Measurements from ENCODE around the gene COL13A1.

The COL13A1 gene

DNA sequence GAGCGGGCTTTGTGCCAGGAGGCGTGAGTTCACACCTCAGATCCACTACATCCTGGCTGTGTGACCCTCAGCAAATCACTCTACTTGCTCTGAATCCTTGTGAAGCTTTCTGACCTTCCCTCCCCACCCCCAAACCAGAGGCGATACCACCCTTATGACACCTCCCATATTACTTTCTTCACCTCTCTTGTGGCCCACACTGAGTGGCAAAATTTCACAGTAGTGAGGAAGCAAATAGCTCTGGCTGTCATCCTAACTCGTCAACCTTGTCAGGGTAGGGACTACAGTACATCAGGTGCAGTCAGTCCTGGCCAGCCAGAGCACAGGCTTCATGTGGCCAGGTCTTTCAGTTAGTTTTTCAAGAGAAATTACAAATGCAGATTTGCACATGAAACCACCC, 19.1 kb downstream of the COL13A1 start:
- DNase-seq (ENCODE audit: low spot score): no peak

DNA sequence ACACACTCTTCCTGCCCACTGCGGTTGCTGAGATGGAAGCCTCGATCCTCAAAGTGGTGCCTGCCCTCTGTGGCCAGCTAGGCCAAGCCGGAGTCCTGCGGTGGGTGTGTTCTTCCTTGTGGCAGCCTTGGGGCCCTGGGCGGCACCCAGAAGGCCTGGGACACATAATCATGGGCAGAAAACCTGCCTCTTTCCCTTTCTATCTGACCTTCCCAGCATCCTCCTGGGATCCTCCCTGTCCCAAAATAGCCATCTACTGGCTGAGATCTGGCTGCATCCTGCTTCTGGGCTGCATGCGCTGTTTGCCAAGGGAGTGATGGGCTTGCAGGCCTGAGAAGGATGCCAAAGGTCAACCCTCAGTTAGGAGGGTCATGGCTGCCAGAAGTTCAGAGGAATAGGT, 23.9 kb downstream of the COL13A1 start:
- DNase-seq (ENCODE audit: low spot score): peak; percentile 32

DNA sequence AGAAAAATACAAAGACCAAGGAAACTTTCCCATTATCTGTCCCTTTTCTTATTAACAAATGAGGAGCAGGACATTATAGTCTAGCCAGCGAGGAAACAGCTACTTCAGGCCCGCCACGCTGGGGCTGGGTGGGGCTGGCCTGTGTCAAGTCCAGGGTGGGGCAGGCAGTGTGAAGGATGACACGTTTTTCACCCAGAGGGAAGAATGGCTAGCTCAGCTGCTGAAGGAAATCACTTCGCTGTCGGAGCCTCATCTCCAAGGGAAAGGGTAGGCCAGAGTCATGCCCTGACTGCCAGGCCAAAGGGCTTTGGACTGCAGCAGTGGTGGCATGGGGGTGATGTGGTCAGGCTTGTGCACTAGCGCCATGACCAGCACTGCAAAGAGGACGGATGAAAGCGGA, 24.4 kb downstream of the COL13A1 start:
- no peak for DNase-seq (ENCODE audit: low spot score)

DNA sequence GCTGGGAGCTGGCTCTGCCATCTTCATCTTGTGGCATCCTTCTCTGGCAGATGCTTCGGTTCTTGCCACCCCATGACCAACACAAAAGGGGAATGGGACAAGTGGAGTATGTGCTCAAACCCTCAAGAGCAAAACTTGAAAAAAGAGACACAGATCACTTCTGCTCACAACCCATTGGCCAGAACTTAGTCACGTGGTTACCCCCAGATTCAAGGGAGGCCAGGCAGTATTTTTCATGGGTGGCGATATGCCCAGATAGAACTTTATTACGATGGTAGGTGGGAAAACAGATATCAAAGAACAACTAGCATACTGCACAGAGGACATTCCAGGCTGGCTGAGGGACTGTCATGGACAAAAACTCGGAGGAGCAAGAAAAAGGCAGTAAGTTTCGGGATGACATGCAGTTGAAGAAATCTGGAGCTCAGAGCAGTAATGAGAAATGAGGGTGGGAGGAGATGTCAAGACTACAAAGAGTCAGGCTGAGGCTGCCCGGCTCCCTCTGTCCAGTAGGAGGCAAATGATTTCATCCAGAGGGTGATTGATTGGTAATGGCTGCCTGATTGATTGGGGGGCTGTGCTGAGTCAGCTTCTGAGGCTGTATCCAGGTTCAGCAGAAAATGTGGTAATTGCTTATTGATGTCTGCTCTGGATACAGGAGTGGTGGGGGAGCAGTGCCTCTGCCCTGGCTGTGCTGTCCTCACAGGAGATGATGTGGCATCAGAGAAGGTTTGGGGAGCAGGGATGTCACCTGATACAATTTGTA, 25.3 kb downstream of the COL13A1 start:
- DNase-seq (ENCODE audit: low spot score): no peak

DNA sequence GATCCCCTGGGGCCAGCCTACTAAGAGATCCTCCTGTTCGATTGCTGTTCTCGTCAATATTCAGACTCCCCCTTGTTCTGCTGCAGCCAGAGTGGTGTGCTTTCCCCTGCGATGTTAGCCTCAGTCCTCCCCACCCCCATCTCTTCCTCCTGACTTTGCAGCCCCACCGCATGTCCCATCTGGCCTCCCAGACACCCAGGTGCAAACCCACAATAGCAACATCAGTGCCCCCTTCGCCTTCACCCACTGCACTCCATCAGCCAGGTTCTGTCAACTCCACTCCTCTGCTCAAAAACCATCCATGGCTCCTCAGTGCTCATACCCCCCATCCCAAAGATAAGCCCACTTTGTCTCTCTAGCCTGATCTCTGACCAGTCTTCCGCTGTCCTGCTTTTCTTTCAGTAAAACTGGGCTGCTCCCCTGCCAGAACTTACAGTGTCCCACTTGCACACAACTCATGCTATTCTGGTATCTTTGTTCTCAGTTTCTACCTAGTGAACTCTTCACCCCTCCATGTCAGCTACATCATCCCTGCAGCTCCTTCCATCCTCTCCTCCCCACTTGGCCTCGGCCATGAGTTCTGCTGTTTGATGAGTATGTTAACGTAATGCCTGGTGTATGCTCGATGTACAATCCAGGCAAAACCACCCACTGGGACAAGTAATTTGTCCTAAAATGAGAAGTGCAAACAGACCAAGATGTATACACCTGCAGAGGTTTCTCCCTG, 26.6 kb downstream of the COL13A1 start:
- no peak for DNase-seq (ENCODE audit: low spot score)

DNA sequence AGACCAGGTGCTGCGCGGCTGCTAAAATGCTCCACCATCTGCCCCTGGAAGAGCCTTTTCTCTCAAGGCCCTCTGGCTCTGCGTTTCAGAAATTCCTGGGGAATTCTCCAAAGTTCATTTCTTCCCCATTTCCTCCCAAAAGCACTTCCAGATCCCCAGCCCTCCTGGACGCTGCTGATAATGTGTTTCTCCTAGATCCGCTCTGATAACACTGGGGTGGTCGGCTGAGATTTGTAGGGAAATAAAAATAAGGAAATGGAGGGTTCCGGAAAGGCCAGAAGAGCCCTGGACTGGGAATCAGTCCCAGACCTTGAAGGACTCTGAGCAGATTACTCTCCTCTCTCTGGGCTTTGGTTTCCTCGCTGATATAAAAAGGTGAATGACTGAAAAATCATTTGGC, 28.1 kb downstream of the COL13A1 start:
- no peak for DNase-seq (ENCODE audit: low spot score)

DNA sequence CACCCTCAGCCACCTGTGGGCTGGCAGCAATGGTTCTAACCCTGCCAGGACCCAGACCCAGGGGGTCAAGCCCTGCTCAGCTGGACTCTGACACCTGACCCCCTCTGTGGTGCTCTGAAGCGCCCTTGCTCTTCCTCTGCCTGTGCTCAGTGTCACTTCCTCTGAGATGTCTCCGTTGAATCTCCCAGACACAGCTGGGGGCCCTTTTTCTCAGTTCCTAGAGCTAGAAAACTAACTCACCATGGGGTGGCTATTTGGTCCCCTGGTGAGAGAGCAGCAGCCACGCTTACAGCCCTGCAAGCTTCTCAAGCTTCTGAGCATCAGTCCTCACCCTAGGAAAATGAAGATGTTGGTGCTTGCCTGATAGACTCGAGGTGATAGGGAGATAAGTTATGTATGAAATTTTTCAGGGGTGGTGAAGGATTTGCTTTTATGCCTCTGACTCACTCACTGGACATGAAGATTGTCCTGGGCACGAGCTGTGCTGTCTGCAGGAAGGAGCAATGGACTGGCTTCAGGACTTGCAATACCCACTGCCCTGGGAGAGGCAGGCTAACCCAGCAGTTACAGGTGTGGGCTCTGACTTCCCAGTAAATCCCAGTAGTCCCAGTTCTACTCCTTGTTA, 29.6 kb downstream of the COL13A1 start:
- no peak for DNase-seq (ENCODE audit: low spot score)

DNA sequence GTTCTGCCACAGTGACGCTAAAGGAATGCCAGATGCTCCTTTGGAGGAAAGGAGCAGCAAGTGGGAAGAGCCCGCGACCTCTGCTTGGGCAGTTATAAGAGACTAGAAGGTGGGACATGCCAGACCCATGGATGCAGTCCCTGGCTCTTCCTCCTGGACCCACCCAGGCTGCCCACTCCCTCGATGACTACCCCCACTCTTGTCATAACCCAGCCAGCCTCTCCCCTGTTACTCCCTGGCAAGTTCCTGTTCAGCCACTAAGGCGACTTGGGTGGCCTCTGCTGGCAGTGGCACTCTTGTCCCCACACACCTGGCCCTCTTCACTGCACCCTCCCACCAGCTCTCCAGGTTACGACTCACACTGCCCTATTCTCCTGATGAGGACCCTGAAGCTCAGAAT, 33.5 kb downstream of the COL13A1 start:
- DNase-seq (ENCODE audit: low spot score): no peak

DNA sequence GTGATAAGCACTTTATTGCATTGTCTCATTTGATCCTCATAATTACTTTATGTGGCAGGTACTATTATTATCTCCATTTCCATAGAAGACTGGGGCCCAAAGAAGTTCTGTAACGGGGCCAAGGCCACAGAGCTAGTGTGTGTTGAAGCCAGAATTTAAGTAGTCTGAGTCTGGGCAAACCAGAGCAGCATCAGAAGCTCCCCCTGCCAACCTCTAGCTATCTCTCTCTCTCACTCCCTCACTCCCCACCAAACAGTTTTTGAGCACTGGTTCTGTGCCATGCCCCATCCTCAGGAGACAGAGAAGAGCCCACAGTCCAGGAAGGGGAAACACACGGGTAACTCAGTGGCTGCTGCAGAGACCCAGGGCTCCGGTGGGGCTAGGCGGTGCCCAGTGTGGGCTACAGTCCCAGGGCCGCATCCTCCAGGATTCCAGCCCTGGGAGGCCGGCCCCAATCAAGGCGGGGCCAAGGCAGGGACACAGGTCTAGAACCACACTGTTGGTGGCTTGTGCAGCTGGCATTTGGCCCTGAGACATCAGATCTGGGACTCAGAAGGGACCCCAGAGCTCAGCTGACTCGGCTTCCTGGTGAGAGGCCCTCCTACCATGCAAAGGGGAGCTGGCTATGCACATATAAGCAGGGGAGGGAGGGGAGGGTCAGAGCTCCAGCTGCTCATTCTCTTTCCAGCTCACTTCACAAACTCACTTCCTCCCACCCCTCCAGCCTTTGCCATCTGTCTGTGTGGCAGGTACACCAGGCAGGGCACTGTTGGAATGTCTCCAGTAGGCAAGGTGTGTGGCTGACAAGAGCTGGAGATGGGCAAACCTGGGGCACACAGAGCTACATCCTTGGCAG, 34.4 kb downstream of the COL13A1 start:
- no peak for DNase-seq (ENCODE audit: low spot score)

DNA sequence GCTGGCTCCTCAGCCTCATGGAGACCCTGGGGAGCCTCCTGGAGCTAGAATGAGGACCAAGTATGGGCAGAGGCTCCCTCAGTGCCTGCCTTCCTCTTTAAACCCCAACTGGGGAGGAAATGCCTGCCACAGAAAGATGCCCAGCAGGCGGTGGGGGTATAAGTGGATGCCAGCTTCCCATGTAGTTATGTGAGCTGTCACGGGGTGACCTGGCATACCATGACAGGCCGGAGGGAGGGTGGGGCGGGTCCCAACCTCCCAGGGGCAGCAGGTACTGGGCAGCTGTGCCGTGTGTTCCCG, 35.0 kb downstream of the COL13A1 start:
- DNase-seq (ENCODE audit: low spot score): no peak

DNA sequence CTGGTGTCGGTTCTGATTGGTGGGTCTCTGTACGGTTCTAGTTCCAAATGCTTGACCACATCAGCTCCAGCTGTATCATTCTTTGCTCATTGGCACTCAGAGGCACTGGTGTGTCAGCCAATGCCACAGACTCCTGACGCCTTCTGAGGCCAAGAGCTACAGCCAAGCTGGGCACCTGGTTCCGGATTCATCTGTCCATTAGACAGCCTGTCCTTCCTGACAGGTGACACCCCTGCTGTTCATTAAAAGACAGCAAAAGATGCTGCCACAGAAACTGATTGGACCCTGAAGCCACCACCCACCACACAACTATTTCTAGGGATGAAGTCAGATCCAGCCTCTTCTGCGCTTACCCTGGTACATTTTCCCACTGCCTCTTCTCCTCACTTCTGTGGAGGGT, 35.6 kb downstream of the COL13A1 start:
- DNase-seq (ENCODE audit: low spot score): no peak

DNA sequence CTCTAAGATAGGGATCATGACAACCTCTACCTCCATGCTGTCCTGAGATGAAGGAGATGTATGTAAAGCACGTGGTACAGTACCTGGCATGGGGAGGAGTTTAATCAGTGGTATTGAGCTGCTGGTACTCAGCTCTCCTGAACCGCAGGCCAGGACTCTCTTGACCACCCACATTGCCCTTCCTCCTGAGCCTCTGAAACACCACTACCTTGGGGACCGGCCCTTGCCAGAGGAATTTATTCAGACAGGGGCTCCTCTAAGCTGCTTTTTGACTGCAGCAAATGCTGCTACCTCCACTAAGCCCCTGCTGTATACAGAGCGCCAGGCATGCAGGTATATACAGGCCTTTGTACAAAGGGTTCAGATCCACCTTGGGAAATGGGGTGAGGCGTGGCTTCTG, 36.7 kb downstream of the COL13A1 start:
- no peak for DNase-seq (ENCODE audit: low spot score)

DNA sequence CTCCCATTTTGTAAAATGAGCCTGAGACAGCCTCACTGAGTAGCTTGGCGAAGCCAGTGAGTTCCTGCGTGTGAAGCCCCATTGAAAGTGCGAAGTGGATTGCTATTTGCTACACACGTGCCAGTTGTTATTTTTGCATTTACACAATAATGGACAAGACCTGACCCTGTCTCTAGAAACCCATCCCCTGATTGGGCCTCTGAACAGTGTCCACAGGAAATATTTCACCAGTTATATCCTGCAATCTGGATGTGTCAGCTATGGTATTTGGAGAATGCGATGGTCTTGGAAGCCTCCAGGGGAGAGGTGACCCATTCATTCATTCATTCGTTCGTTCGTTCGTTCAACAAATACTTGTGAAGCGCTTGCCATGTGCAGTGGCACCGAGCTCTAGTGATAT, 37.1 kb downstream of the COL13A1 start:
- peak; percentile 83 for DNase-seq (ENCODE audit: low spot score)

DNA sequence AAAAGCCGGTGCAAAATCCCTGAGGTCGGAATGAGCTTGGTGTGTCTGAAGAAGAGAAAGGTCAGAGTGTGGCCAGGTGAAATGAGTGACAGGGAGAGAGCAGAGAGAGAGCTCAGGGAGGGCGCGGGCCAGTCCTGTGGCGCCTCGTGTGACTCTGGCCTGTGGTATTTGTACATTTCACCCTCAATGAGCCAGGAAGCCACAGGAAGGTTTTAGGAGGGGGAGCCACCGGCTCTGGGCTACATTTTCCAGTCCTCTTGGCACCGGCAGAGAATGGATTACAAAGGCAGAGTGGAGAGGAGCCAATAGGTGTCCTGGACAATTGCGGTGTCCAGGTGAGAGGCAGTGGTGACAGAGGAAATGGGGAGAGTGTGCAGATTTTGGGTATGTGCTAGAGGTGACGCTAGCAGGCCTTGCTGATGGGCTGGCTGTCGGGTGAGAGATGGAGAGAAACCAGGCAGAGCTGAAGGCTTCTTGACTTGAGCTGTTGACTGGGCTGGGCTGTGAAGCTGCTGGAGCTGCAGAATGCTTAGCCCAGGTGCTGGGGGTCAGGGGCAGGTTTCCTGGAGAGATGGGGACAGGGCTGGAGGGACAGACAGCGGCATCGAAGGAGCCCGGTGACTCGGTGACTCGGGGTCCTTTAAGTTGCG, 38.1 kb downstream of the COL13A1 start:
- peak; percentile 93 for DNase-seq (ENCODE audit: low spot score)

DNA sequence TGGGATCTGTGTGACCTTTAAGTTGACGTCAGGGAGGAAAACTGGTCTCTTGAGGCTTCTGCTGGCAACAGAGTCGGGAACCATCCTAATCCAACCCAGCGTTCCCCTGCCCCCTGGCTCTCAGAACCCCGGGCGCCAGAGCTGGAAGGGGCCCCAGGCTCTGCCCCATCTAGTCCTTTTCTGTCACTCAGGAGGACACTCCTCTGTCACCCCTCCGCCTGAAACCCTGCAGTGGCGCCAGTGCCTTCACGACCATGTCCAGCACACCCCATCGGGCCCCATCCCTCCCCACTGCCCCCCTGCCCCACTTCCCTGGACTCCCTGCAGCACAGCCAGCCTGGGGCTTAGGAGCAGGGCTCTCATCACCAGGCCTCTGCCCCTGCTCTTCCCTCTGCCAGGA, 39.1 kb downstream of the COL13A1 start:
- no peak for DNase-seq (ENCODE audit: low spot score)

DNA sequence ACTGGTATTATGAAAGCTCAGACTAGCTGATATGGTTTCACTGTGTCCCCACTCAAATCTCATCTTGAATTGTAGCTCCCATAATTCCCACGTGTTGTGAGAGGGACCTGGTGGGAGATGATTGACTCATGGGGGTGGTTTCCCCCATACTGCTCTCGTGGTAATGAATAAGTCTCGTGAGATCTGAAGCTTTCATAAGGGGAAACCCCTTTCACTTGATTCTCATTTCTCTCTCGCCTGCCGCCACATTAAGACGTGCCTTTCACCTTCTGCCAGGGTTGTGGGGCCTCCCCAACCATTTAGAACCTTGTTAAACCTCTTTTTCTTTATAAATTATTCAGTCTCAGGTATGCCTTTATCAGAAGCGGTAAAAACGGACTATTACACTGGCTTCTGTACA, 40.3 kb downstream of the COL13A1 start:
- no peak for DNase-seq (ENCODE audit: low spot score)

DNA sequence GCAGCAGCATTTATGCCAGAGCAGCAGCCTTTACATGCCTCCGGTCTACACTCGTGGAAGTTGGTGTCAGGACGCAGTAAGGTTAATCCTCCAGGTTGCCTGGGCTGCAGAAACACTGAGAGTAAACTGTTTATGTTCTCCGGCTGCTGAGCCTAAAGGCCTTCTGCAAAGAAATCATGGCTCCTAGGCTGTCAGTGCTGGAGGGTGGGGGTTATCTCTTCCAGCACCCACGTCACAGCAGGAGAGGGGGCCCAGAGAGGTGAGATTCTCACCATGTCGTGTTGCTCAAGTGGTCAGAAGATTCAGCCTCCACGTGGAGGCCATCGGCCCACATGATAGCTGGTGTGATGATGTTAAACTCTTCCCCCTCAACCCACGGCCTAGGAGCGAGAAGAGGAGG, 41.2 kb downstream of the COL13A1 start:
- no peak for DNase-seq (ENCODE audit: low spot score)

DNA sequence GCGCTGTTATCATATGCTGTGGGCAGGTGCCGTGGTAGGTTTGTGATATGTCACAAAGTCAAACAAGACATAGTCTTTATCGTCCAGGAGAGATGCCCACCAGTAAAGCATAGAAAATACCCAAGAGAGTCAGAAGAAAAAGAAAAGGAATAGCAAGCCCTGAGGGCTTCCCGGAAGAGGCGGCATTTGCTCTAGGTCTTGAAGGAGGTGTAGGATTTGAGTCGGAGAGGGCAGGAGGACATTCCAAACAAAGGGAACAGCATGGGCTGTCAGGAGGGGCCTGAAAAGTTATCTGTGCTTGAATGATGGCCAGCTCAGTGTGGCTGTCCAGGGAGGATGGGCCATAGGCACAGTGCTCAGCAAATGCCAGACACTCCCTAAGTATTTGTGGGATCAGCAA, 42.2 kb downstream of the COL13A1 start:
- DNase-seq (ENCODE audit: low spot score): no peak

DNA sequence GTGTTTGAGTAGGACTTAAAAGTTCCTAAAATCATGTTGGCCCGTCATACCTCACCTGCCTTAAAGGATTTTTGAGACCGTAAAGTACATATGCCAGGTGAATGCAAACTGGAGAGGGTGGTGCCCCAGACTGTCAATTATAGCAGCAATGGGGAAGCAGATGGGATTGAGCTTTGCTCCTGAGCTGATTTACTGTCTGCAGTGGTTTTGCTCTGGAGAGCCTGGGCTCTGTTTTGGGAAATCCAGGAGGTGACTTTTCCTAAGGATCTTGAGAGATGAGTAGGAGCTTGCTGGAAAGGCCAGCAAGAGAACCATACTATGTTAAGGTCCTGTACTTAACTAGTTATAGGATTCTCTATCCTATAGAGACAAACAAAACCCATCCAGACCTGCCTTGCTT, 43.0 kb downstream of the COL13A1 start:
- DNase-seq (ENCODE audit: low spot score): no peak

DNA sequence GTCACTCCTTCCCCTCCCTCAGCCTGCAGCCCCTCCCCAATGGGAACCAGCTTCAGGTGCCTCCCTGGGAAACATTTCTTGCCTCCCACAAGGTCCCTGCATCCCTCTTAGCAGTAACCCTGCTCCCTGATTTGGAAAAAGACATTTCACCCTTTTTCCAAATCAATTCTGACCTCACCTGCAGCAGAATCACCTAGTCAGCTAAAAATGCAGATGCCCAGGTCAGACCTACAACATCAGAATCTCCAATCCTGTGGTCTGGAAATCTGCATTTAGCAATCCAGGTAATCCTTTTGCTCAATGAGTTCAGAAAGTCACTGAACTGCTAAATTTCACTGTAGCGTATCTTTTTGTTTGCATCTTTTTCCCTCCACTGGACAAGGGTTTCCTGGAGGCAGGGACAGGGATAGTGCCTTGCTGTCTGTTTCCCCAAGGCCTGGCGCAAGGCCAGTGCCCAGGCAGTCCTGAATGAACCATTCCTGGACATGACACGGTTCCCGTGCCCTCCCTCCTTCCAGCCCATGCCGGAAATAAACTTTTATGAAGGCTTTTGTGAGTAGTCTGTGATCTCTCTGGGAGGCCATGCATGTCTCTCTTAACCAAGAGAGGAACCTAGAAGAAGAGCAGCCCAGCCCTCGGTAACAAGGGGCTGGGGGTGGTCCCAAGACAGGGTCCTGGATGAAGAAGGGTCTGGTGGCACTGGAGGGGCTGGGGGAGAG, 44.0 kb downstream of the COL13A1 start:
- peak; percentile 71 for DNase-seq (ENCODE audit: low spot score)

DNA sequence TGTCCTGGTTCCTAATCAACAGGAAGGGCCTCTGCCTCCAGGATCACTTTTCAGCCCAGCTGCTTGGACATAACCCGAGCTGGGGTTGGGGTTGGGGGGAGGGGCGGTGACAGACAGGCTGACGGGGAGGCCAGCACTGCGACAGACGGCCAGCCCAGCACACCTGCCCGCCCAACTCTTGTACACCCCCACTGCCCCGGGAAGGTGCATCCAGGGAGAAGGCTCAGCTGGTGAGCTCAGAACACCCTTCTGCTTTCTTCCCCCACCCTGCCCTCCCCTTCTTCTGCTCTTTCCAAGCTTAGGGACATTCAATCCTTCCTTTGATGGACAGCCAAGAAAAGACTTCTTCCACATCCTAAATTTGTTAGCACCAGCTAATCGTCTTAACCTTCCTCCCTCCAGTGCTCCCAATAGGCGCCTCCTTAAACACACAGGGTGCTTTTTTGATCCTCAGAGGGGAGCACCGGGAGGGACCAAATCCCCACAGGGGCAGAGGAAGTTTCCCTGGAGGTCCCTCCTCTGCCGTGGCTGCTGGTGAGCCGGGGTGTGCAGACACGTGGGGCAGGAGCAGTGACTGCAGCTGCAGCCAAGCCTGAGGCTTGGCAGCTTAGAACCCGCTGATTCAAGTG, 44.7 kb downstream of the COL13A1 start:
- no peak for DNase-seq (ENCODE audit: low spot score)
